ENCODE data around the gene DEFB108B.
"Not testable (repeated sequence)": the region's sequence is repeated elsewhere in the genome, so short reads cannot be mapped to it uniquely, and the experiment has no call there.

DEFB108B gene

GRCh38 chr11:71832811-71833210, at the start of gene DEFB108B:
Gene DEFB108B, plus strand, starts transcription at chr11:71833200. Its CDS starts 0 bp downstream, at chr11:71833200.
- H3K4me3 ChIP-seq (ENCODE audit: low read depth, low read length); DNase-seq (ENCODE audit: low read depth): not testable (repeated sequence)

GRCh38 chr11:71786114-71786847, 46.7 kb upstream of the DEFB108B start:
- peak overlapping the region; percentile 72 for H3K4me3 ChIP-seq (ENCODE audit: low read depth, low read length)
- not testable (repeated sequence) for DNase-seq (ENCODE audit: low read depth)

GRCh38 chr11:71786848-71787097, 46.2 kb upstream of the DEFB108B start:
- H3K4me3 ChIP-seq (ENCODE audit: low read depth, low read length), result peak overlapping the region; percentile 85
- DNase-seq (ENCODE audit: low read depth), result peak; percentile 88

GRCh38 chr11:71787098-71787823, 45.7 kb upstream of the DEFB108B start:
- H3K4me3 ChIP-seq (ENCODE audit: low read depth, low read length), result peak overlapping the region; percentile 85
- DNase-seq (ENCODE audit: low read depth), result peak; percentile 80
- no peak for TF ChIP-seq CTCF (IDR thresholded peaks at IDR 0.05; ENCODE audit: low read depth, low read length, missing control alignments)

- not testable (repeated sequence) for DNase-seq (ENCODE audit: low read depth)
Measured at GRCh38 chr11:71787824-71788454, 45.1 kb upstream of the DEFB108B start.

GRCh38 chr11:71789444-71790196, 43.4 kb upstream of the DEFB108B start:
- DNase-seq (ENCODE audit: low read depth); H3K4me3 ChIP-seq (ENCODE audit: low read depth, low read length): not testable (repeated sequence)

More at GRCh38 chr11:71787824-71788454, 45.1 kb upstream of the DEFB108B start:
- H3K4me3 ChIP-seq (ENCODE audit: low read depth, low read length), result peak overlapping the region; percentile 85

GRCh38 chr11:71791111-71791510, 41.9 kb upstream of the DEFB108B start:
- DNase-seq (ENCODE audit: low read depth); H3K4me3 ChIP-seq (ENCODE audit: low read depth, low read length): not testable (repeated sequence)

GRCh38 chr11:71792621-71793235, 40.3 kb upstream of the DEFB108B start:
- TF ChIP-seq CTCF (IDR thresholded peaks at IDR 0.05; ENCODE audit: low read depth, low read length, missing control alignments), result peak; percentile 42
- DNase-seq (ENCODE audit: low read depth); H3K4me3 ChIP-seq (ENCODE audit: low read depth, low read length): not testable (repeated sequence)

- DNase-seq (ENCODE audit: low read depth); H3K4me3 ChIP-seq (ENCODE audit: low read depth, low read length): not testable (repeated sequence)
Measured at GRCh38 chr11:71794386-71795040, 38.5 kb upstream of the DEFB108B start.

GRCh38 chr11:71795236-71795635, 37.8 kb upstream of the DEFB108B start:
- not testable (repeated sequence) for H3K4me3 ChIP-seq (ENCODE audit: low read depth, low read length); DNase-seq (ENCODE audit: low read depth)

- not testable (repeated sequence) for H3K4me3 ChIP-seq (ENCODE audit: low read depth, low read length); DNase-seq (ENCODE audit: low read depth)
Measured at GRCh38 chr11:71796016-71796415, 37.0 kb upstream of the DEFB108B start.

GRCh38 chr11:71796781-71797180, 36.2 kb upstream of the DEFB108B start:
- H3K4me3 ChIP-seq (ENCODE audit: low read depth, low read length); DNase-seq (ENCODE audit: low read depth): not testable (repeated sequence)

GRCh38 chr11:71799556-71800128, 33.4 kb upstream of the DEFB108B start:
- not testable (repeated sequence) for DNase-seq (ENCODE audit: low read depth); H3K4me3 ChIP-seq (ENCODE audit: low read depth, low read length)

Data from GM12864 (cell line).